Neural crest cell (in vitro differentiated cells): Measurements from ENCODE around the gene VMO1. TPM values are rescaled to one million over a fixed set of nuclear protein-coding genes. Genes with fewer than 3 reads are reported as not detected.

Experiments used
- DNase-seq: peaks from one replicate; pipeline ENCODE4 v3.0.0; 2021; ENCODE audit warnings: low read depth, mixed read lengths, low spot score
- H3K27ac Mint-ChIP-seq: one replicate; pipeline ENCODE4 v1.8.0; 2021; ENCODE audit warnings: mild to moderate bottlenecking, mixed read lengths; ENCODE audit not compliant: unreplicated experiment
- H3K27me3 Mint-ChIP-seq: 2 replicates; pipeline ENCODE4 v1.8.0; 2021; ENCODE audit warnings: low read depth, mild to moderate bottlenecking, mixed read lengths
- H3K36me3 Mint-ChIP-seq: 2 replicates; pipeline ENCODE4 v1.8.0; 2021; ENCODE audit warnings: low read depth, mild to moderate bottlenecking, mixed read lengths
- H3K4me1 Mint-ChIP-seq: 2 replicates; pipeline ENCODE4 v1.8.0; 2021; ENCODE audit warnings: mixed read lengths
- H3K4me3 Mint-ChIP-seq: one replicate; pipeline ENCODE4 v1.8.0; 2021; ENCODE audit warnings: mild to moderate bottlenecking, mixed read lengths
- H3K9me3 Mint-ChIP-seq: 2 replicates; pipeline ENCODE4 v1.8.0; 2021; ENCODE audit warnings: mixed read lengths
- total RNA-seq: library from RNA; stranded (reverse); gene quantifications from 2 replicates; pipeline ENCODE4 v1.2.1, GENCODE V29; 2021
- TF ChIP-seq, protein P1 (sequence below): fragments of 200-600 bp; sonication (generic); conservative IDR thresholded peaks from 2 replicates; pipeline ENCODE4 v1.5.0; 2021; ENCODE audit warnings: antibody characterized with exemption, mild to moderate bottlenecking

The VMO1 gene
- total RNA-seq, 1 donor from 2014 or later, result 1.0 TPM

DNA sequence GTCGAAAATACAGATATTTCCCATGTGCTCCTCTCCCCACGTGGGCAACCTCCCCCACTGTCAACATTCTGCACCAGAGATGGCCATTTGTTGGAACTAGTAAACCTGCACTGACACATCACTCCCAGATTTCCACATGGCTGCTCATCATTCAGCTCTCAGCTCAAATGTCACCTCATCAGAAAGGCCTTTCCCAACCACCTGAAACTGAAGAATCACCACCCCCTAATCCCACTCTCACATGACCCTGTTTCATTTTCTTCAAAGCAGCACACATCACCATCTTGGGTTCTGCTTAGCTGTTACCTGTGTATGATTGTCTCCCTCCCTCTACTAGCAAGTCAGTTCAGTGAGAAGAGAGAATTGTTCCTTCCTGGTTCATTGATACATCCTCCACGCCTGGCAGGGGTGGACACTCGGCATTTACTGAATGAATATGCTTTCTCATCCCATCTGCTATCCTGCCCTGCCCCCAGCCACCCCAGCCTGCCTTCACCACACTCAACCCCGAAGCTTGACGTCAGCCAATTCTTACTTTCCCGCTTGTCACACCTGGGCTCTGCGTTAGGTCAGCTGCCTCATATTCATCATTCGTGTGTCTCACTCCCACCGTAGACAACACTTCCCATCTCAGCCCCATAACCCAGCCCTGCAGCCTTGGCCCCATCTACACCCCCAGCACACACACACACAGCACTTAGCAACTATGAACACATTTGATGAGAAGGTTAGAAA is 14.5 kb upstream of the VMO1 start:
- Mint-ChIP-seq H3K27ac (no peak overlapping the region), H3K4me3 (peak overlapping the region; percentile 73)

DNA sequence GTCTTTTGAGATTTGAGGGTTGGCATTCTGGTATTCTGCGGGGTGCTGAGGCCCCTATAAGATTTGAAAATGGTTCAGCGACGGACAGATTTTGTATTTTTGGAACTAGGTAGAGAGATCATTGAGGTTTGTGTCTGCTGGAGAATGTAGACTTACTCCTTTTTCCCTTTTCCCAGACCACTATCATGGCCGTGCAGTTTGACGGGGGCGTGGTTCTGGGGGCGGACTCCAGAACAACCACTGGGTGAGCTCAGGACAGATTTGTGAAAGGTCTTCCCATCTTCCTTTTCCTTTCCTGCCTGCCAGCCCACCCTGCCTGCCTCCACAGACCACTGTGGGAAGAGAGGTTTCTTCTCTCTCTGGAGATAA is 10.4 kb upstream of the VMO1 start:
- Mint-ChIP-seq H3K27me3 (peaks cover 10% of the 10 kb centered on the region), H3K9me3 (no peaks in the 10 kb centered on the region), H3K4me3 (peak overlapping the region; percentile 100), H3K27ac (peak overlapping the region; percentile 96), H3K4me1 (peaks cover 12% of the 10 kb centered on the region), H3K36me3 (peaks cover 10% of the 10 kb centered on the region)
- TF ChIP-seq, protein P1, sequence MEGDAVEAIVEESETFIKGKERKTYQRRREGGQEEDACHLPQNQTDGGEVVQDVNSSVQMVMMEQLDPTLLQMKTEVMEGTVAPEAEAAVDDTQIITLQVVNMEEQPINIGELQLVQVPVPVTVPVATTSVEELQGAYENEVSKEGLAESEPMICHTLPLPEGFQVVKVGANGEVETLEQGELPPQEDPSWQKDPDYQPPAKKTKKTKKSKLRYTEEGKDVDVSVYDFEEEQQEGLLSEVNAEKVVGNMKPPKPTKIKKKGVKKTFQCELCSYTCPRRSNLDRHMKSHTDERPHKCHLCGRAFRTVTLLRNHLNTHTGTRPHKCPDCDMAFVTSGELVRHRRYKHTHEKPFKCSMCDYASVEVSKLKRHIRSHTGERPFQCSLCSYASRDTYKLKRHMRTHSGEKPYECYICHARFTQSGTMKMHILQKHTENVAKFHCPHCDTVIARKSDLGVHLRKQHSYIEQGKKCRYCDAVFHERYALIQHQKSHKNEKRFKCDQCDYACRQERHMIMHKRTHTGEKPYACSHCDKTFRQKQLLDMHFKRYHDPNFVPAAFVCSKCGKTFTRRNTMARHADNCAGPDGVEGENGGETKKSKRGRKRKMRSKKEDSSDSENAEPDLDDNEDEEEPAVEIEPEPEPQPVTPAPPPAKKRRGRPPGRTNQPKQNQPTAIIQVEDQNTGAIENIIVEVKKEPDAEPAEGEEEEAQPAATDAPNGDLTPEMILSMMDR, result no peak
- peak; percentile 33 for DNase-seq

More for the DNA sequence above, 14.5 kb upstream of the VMO1 start:
- Mint-ChIP-seq H3K36me3 (peaks cover 10% of the 10 kb centered on the region), H3K9me3 (no peaks in the 10 kb centered on the region), H3K4me1 (peaks cover 15% of the 10 kb centered on the region), H3K27me3 (no peaks in the 10 kb centered on the region)
- DNase-seq, result no peak
- TF ChIP-seq, protein P1, result no peak

DNA sequence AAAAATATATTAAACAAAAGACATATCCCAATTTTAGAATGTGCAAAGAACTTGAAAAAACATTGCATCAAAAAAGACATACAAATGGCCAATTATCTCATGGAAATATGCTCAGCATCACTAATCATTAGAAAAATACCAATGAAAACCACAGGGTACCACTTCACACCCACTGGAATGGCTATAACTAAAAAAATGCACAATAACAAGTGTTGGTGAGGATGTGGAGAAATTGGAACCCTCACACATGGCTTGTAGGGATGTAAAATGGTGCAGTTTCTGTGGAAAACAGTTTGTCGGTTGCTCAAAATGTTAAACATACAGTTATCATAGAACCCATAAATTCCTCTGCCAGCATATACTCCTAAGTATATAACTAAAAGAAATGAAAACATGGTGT is 9.0 kb upstream of the VMO1 start:
- no peak for DNase-seq
- peaks cover 2% of the 10 kb centered on the region for H3K36me3 Mint-ChIP-seq
- H3K27ac Mint-ChIP-seq, result no peak overlapping the region
- H3K27me3 Mint-ChIP-seq, result peaks cover 12% of the 10 kb centered on the region
- H3K9me3 Mint-ChIP-seq, result no peaks in the 10 kb centered on the region
- peak overlapping the region; percentile 100 for H3K4me3 Mint-ChIP-seq
- H3K4me1 Mint-ChIP-seq, result peaks cover 19% of the 10 kb centered on the region
- TF ChIP-seq, protein P1, result no peak

DNA sequence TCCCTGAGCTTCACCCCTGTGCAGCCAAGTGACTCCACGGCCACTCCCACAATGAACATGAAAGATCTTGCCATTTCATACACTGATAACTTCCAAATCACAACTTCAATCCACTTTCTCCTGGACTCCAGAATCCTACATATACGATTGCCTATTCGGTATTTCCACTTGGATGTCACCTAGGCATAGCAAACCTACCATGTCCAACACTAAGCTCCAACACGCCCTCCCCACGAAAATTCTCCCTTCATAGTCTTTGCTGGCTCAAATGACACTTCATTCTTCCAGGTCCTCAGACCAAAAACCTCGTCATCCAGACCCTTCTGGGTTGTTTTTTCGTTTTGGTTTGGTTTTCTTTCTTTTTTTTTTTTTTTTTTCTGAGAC is 4.5 kb upstream of the VMO1 start:
- no peak overlapping the region for H3K27ac Mint-ChIP-seq
- H3K36me3 Mint-ChIP-seq, result no peaks in the 10 kb centered on the region
- peak overlapping the region; percentile 74 for H3K4me3 Mint-ChIP-seq
- H3K4me1 Mint-ChIP-seq, result peaks cover 18% of the 10 kb centered on the region
- TF ChIP-seq, protein P1, result no peak
- H3K27me3 Mint-ChIP-seq, result peaks cover 39% of the 10 kb centered on the region
- no peaks in the 10 kb centered on the region for H3K9me3 Mint-ChIP-seq
- no peak for DNase-seq

DNA sequence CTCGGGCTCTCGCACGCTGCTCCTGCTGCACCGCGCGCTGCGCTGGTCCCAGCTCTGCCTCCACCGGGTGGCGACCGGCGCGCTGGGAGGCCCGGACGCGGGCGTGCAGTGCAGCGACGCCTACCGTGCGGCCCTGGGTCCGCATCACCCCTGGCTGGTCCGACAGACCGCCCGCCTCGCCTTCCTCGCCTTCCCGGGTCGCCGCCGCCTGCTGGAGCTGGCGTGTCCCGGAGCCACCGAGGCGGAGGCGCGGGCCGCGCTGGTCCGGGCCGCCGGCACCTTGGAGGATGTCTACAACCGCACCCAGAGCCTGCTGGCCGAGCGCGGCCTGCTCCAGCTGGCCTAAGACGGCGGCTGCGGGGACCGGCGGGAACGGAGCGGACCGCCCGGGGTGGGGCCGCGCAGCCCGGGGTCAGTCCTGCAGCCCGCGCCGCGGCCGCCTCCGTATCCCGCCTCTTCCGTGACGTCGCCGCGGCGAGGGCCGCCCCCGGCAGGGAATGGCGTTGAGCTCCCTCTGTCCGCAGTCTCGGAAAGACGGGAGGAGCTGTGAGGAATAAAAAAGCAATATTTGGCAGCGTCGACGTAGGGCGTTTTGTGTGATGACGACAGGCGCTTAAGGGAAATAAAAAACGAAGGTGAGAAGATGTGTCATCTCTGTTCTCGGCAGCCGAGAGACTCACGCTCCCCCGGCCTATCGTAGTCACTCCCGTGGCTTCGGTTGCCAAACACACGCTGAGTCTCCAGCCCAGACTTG is 4.0 kb upstream of the VMO1 start:
- Mint-ChIP-seq H3K36me3 (no peaks in the 10 kb centered on the region), H3K27me3 (peaks cover 39% of the 10 kb centered on the region), H3K4me1 (peaks cover 17% of the 10 kb centered on the region), H3K27ac (peak overlapping the region; percentile 76), H3K9me3 (no peaks in the 10 kb centered on the region), H3K4me3 (peak overlapping the region; percentile 74)
- TF ChIP-seq, protein P1, result peak; percentile 79
- DNase-seq, result peak; percentile 81
